ENCODE measurements around the gene TREML1. TPM values are rescaled to one million over a fixed set of nuclear protein-coding genes. Genes with fewer than 3 reads are reported as not detected.

TREML1 gene
- total and polyA plus RNA-seq, 2 of the 8 experiments (the other 6 are each of a cell fraction or from before 2014, with no cell fraction given) = 0.08 TPM; not detected in 1

GRCh38 chr6:41177695-41178094, 23.5 kb upstream of the TREML1 start:
- H3K36me3 ChIP-seq (ENCODE audit: control insufficient read depth in 2 of 4, insufficient read depth in 4 of 4, low read length in 3 of 4) = no peaks in the 10 kb centered on the region
- no peak for FAIRE-seq

More at GRCh38 chr6:41177695-41178094, 23.5 kb upstream of the TREML1 start:
- Histone ChIP-seq H3K79me2 (ENCODE audit: control insufficient read depth in 1 of 2, insufficient read depth in 2 of 2, low read length in 2 of 2) (no peaks in the 10 kb centered on the region), H3K4me3 (ENCODE audit: extremely low read depth in 1 of 4, insufficient read depth in 2 of 4, low read depth in 3 of 4, low read length in 4 of 4) (no peak overlapping the region), H3K27ac (ENCODE audit: low read depth, low read length) (no peak overlapping the region), H2BK15ac (ENCODE audit: low read length) (no peak overlapping the region), H2AFZ (ENCODE audit: low read length) (no peak overlapping the region), H2BK20ac (ENCODE audit: low read length) (no peak overlapping the region), H3K9ac (replicated peaks in 1 of 4; ENCODE audit: extremely low read depth in 1 of 4, low read depth in 3 of 4, low read length in 3 of 4) (no peak overlapping the region), H2BK120ac (replicated peaks; ENCODE audit: low read depth, low read length) (no peak overlapping the region), H3K27me3 (replicated peaks in 1 of 4; ENCODE audit: control insufficient read depth in 3 of 4, extremely low read depth in 1 of 4, insufficient read depth in 3 of 4, low read length in 3 of 4) (no peaks in the 10 kb centered on the region), H4K8ac (ENCODE audit: extremely low read depth, insufficient read depth, low read length) (no peak overlapping the region), H2AK5ac (ENCODE audit: low read depth, low read length) (no peak overlapping the region), H2BK5ac (ENCODE audit: low read depth, low read length) (no peak overlapping the region), H3K9me3 (ENCODE audit: insufficient read depth in 2 of 2, low read depth in 1 of 2, low read length in 1 of 2) (no peaks in the 10 kb centered on the region; a peak in 1 of 4 replicates), H4K20me1 (replicated peaks in 1 of 2; ENCODE audit: control insufficient read depth in 1 of 2, insufficient read depth in 2 of 2, low read length in 2 of 2) (no peaks in the 10 kb centered on the region), H3K23me2 (ENCODE audit: low read depth, low read length) (no peaks in the 10 kb centered on the region; the same call in 1 of the 2 replicates), H4K5ac (ENCODE audit: insufficient read length, low read depth, low read length) (no peak overlapping the region), H3K18ac (ENCODE audit: extremely low read depth, low read length) (no peak overlapping the region), H2BK12ac (ENCODE audit: low read depth, low read length) (no peak overlapping the region), H3K4me2 (ENCODE audit: insufficient read depth in 1 of 2, low read depth in 2 of 2, low read length in 2 of 2) (no peak overlapping the region), H4K91ac (replicated peaks; ENCODE audit: insufficient read length, low read length) (no peak overlapping the region), H3K79me1 (ENCODE audit: low read depth, low read length) (no peaks in the 10 kb centered on the region), H3K56ac (replicated peaks; ENCODE audit: insufficient read length, low read depth, low read length) (no peak overlapping the region), H3K23ac (ENCODE audit: insufficient read length) (no peak overlapping the region), H3K14ac (ENCODE audit: insufficient read length) (no peak overlapping the region), H3K4ac (replicated peaks; ENCODE audit: insufficient read length, low read depth, low read length) (no peak overlapping the region), H3K4me1 (replicated peaks in 1 of 4; ENCODE audit: control insufficient read depth in 3 of 4, insufficient read depth in 4 of 4, low read length in 3 of 4) (peaks cover 0 to 4% (median 0%) of the 10 kb centered on the region in 4 experiments; a peak in 1 of 7 replicates)
- ChIA-PET POLR2A (ENCODE audit: partially characterized antibody) (interaction anchor here (0.6 kb wide), 1 partner anchor 40 kb away, joined by 4 read pairs; no protein-coding TSS in a partner anchor), CTCF (ENCODE audit: partially characterized antibody) (interaction anchor here (1.5 to 2.3 kb wide), 3 partner anchors 12 to 142 kb away, joined by 6 to 12 read pairs (median 9); no protein-coding TSS in a partner anchor)
- DNase-seq (ENCODE audit: low read depth in 1 of 2, low spot score in 2 of 2) = no peak
- WGBS, 2 experiments (ENCODE audit: extremely low coverage in 1 of 2, insufficient coverage in 1 of 2, insufficient read length in 1 of 2, insufficient replicate concordance in 2 of 2, low coverage in 1 of 2, low lambda C conversion rate in 2 of 2, missing lambda C conversion rate in 1 of 2) = 88% methylated on average over 2 of the region's 2 CpGs; no CpG with 5 or more reads in 1 of the 2 experiments
- no peak for TF ChIP-seq SIRT6 (IDR thresholded peaks at IDR 0.05; ENCODE audit: low read length)
- TF ChIP-seq, protein P1, sequence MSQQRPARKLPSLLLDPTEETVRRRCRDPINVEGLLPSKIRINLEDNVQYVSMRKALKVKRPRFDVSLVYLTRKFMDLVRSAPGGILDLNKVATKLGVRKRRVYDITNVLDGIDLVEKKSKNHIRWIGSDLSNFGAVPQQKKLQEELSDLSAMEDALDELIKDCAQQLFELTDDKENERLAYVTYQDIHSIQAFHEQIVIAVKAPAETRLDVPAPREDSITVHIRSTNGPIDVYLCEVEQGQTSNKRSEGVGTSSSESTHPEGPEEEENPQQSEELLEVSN (IDR thresholded peaks at IDR 0.05) = no peak
- no peak for TF ChIP-seq TAF7 (optimal IDR thresholded peaks at IDR 0.05; ENCODE audit: borderline replicate concordance, low read depth, low read length)
